ENCODE results near the gene TMEFF1. TPM values are rescaled to one million over a fixed set of nuclear protein-coding genes. Genes with fewer than 3 reads are reported as not detected.
A peak's percentile ranks its signal among the peaks of the same experiment; 100 is the strongest.

TMEFF1 gene
- total and polyA plus RNA-seq, 2 experiments from 2014 or later = 22.3 to 34.2 TPM

DNA sequence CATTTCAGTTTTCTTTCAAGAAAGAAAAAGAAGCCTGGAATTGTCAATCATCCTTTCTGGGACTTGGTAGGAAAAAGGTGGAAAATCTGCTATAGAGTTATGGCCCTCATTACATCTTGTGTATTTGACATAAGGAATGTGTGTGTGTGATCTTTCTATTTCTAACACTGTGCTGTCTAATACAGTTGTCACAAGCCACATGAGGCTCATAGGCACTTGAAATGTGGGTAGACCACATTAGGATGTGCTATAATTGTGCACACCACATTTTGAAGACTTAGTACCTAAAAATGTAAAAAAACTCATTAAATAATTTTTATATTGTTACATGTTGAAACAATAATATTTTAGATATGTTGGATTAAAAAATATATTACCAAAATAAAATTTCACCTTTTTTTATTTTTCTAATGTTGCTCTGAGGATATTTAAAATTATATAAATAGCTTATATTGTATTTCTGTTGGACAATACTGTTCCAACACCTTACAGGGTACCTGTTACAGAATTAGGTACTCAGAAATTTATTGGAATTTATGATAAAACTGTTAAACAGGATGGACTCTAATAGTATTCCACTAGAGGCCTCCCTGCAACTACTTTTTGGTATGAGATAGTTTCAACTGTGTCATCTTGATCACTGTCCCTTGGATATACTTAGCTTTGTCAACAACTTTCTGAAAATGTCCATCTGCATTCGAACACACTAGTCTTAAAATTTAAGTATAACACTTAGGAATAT, 27.6 kb upstream of the TMEFF1 start:
- Histone ChIP-seq H3K27me3 (no peaks in the 10 kb centered on the region), H3K4me1 (ENCODE audit: low read depth) (peaks cover 24% of the 10 kb centered on the region), H3K36me3 (no peaks in the 10 kb centered on the region)

DNA sequence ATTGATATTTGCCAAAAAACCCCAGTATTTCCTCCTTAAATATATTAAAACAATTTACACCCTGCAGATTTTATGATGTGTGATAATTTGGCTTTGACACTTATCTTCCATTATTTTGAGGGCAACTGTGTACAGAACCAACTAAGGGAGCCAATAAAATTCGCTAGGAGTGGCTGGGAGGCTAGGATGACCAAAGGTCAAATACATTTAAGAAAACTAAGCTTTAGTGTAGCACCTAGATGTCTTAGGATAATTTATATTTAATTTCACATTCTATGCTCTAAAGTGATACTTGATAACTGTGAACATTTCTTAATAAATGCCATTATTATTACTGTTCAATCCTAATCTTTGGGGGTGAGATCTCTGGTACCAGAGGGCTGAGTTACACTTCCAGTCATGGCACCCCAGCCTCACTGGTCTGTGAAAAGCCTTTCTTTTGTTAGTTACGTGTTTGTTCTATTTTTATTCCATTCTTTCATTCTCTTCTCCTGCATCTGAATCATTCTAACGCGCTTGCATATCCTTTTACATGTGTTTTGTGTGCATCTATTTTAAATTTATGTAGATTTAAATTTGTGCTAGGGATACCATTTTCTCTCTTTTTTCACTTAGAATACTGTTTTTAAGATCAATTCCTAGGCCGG, 26.9 kb upstream of the TMEFF1 start:
- Histone ChIP-seq H3K27ac (no peak overlapping the region), H3K9me3 (ENCODE audit: low read depth) (no peaks in the 10 kb centered on the region), H3K36me3 (no peaks in the 10 kb centered on the region), H3K4me3 (no peak overlapping the region), H3K4me1 (ENCODE audit: low read depth) (peaks cover 24% of the 10 kb centered on the region), H3K27me3 (no peaks in the 10 kb centered on the region)
- DNase-seq (ENCODE audit: low read depth in 1 of 2, low spot score in 1 of 2) = no peak
- TF ChIP-seq, protein P1, sequence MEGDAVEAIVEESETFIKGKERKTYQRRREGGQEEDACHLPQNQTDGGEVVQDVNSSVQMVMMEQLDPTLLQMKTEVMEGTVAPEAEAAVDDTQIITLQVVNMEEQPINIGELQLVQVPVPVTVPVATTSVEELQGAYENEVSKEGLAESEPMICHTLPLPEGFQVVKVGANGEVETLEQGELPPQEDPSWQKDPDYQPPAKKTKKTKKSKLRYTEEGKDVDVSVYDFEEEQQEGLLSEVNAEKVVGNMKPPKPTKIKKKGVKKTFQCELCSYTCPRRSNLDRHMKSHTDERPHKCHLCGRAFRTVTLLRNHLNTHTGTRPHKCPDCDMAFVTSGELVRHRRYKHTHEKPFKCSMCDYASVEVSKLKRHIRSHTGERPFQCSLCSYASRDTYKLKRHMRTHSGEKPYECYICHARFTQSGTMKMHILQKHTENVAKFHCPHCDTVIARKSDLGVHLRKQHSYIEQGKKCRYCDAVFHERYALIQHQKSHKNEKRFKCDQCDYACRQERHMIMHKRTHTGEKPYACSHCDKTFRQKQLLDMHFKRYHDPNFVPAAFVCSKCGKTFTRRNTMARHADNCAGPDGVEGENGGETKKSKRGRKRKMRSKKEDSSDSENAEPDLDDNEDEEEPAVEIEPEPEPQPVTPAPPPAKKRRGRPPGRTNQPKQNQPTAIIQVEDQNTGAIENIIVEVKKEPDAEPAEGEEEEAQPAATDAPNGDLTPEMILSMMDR (IDR thresholded peaks at IDR 0.05; ENCODE audit: low read depth, low read length) = no peak

More for the DNA sequence above, 27.6 kb upstream of the TMEFF1 start:
- DNase-seq (ENCODE audit: low read depth in 1 of 2, low spot score in 1 of 2) = no peak
- no peak overlapping the region for H3K4me3 ChIP-seq
- peak overlapping the region; percentile 52 for H3K27ac ChIP-seq
- TF ChIP-seq, protein P1 (IDR thresholded peaks at IDR 0.05; ENCODE audit: low read depth, low read length) = no peak
- H3K9me3 ChIP-seq (ENCODE audit: low read depth) = no peaks in the 10 kb centered on the region

DNA sequence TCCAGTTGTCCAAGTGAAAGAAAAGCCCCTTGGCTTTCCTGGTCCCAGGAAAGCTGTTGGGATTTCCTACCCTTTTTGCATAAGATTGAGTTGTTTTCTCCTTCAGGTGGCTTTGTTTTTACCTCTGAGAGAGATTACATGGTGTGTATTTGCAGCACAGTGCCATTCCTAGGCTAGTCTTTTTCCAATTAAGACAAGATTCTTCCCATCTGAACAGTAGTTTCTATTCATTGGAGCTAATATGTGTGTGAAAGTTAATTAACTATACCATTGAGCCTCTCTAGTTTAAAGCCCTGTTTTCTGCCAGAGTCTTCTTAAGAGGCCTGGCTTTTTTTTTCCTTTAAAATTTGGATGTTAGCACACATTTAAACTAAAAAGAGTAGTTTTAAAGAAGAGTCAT, 25.9 kb upstream of the TMEFF1 start:
- Histone ChIP-seq H3K27ac (no peak overlapping the region), H3K4me1 (ENCODE audit: low read depth) (peaks cover 24% of the 10 kb centered on the region), H3K36me3 (no peaks in the 10 kb centered on the region), H3K4me3 (no peak overlapping the region), H3K9me3 (ENCODE audit: low read depth) (no peaks in the 10 kb centered on the region), H3K27me3 (no peaks in the 10 kb centered on the region)
- TF ChIP-seq, protein P1 (IDR thresholded peaks at IDR 0.05; ENCODE audit: low read depth, low read length) = no peak
- DNase-seq (ENCODE audit: low read depth in 1 of 2, low spot score in 1 of 2) = no peak

DNA sequence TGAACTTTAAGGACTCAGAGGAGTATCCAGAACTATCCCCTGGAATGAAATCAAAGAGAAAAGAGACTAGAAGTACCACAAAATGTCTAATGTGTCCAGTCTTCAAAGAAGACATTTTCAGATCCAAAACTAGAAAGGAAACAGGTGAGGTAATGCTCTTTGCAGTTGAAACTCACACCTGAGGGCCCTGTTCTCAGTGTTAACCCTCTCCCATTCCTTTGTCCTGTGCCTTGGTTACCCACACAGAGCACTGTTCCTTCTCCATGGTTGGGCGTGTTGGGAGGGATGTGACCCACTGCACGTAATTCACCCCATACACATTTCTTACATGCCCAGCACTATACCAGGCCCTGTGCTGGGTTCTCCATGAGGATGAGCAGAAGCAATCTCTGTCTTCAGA, 24.7 kb upstream of the TMEFF1 start:
- TF ChIP-seq, protein P1 (IDR thresholded peaks at IDR 0.05; ENCODE audit: low read depth, low read length) = no peak
- no peaks in the 10 kb centered on the region for H3K27me3 ChIP-seq
- no peak for DNase-seq (ENCODE audit: low read depth in 1 of 2, low spot score in 1 of 2)
- peaks cover 6% of the 10 kb centered on the region for H3K36me3 ChIP-seq
- H3K4me3 ChIP-seq = no peak overlapping the region
- no peak overlapping the region for H3K27ac ChIP-seq
- H3K4me1 ChIP-seq (ENCODE audit: low read depth) = peaks cover 24% of the 10 kb centered on the region
- no peaks in the 10 kb centered on the region for H3K9me3 ChIP-seq (ENCODE audit: low read depth)

DNA sequence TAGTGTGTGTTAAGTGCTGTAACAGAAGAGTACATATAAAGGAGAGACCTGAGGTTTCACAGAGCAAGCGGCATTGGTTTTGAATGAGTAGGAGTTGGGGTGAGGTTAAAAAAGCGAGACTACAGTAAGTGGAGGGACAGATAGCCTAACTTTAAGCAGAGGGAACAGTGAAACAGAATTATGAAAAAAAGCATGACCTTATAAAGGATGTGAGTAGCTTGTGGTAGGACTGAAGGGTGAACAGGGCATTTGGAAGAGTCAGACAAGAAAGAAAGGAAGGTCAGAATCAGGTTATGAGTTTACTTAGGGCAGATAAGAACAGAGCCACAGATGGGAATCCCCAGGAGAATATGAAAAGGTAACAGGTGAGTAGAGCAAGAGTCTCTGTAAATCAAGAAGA, 23.5 kb upstream of the TMEFF1 start:
- H3K27me3 ChIP-seq = no peaks in the 10 kb centered on the region
- no peaks in the 10 kb centered on the region for H3K9me3 ChIP-seq (ENCODE audit: low read depth)
- no peak overlapping the region for H3K4me3 ChIP-seq
- TF ChIP-seq, protein P1 (IDR thresholded peaks at IDR 0.05; ENCODE audit: low read depth, low read length) = no peak
- DNase-seq (ENCODE audit: low read depth in 1 of 2, low spot score in 1 of 2) = no peak
- H3K4me1 ChIP-seq (ENCODE audit: low read depth) = peaks cover 19% of the 10 kb centered on the region
- peaks cover 6% of the 10 kb centered on the region for H3K36me3 ChIP-seq
- no peak overlapping the region for H3K27ac ChIP-seq

All from cardiac muscle cell (in vitro differentiated cells and primary cell).